GM12891 (cell line): ENCODE measurements around the gene ADAP1.

Experiments
- DNase-seq: peaks from one replicate; pipeline ENCODE4 v3.0.0; 2011; ENCODE audit warnings: low spot score; ENCODE audit not compliant: insufficient read length
- FAIRE-seq: peaks from 2 replicates; lab custom pipeline; 2011; peaks lifted over from hg19 to GRCh38; lab: Jason Lieb, UNC
- PAX5 ChIP-seq: IDR thresholded peaks from 2 replicates; pipeline ENCODE4 v1.6.1; 2011; ENCODE audit warnings: low read length, moderate library complexity, mild to moderate bottlenecking; ENCODE audit not compliant: insufficient read depth, severe bottlenecking
- POLR2A ChIP-seq: IDR thresholded peaks from 2 replicates; pipeline ENCODE4 v1.6.1; 2011; ENCODE audit warnings: low read depth, low read length, control low read depth
- POLR2AphosphoS5 ChIP-seq: IDR thresholded peaks from 2 replicates; pipeline ENCODE4 v1.6.1; 2011; ENCODE audit warnings: low read depth, low read length, control low read depth
- POU2F2 ChIP-seq: IDR thresholded peaks from 2 replicates; pipeline ENCODE4 v1.6.1; 2011; ENCODE audit warnings: low read depth, mild to moderate bottlenecking, control low read depth, low read length, moderate library complexity
- SPI1 ChIP-seq: IDR thresholded peaks from 2 replicates; pipeline ENCODE4 v1.6.1; 2011; ENCODE audit warnings: low read depth, low read length, control low read depth
- TAF1 ChIP-seq: IDR thresholded peaks from 2 replicates; pipeline ENCODE4 v1.6.1; 2011; ENCODE audit warnings: low read depth, low read length, control low read depth

ADAP1 gene

DNA sequence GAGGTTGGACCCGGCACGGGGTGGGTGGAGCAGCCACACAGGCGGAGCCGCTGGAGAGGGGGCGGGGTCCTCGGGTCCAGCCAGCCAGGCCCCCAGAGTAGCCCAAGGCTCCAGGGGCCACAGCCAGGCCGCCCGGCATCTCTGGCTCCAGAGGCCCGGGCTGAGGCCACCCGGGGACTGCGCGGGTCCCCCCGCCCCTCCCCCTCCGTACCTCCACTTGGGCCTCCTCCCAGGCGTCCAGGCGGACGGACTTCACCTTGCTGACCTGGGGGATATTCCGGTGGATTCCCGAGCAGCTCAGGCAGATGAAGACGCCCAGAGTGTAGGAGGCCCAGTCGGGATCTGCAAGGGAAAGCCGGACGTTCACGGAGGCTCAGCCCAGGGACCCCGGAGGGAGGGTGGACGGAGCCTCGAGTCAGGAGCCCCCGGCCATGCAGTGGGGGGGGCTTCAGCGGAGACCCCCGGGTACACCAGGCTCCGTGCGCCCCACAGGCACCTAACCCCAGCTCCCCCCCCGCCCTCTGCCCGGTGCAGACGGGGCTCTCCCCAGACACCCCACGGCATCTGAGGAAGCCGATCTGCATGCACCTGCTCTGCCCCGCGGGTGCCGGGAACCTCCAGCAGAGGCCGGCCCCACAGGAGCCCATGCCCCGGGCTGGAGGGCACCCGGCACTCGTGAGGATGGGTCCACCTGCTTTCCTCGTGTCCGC is 19.2 kb downstream of the ADAP1 start:
- FAIRE-seq (no peak), DNase-seq (no peak)

GRCh38 chr7:934469-935163 is 19.9 kb downstream of the ADAP1 start:
- no peak for DNase-seq
- FAIRE-seq: no peak
- TF ChIP-seq PAX5: no peak
- TF ChIP-seq TAF1: no peak
- TF ChIP-seq POU2F2: no peak
- TF ChIP-seq SPI1: no peak
- no peak for TF ChIP-seq POLR2AphosphoS5
- no peak for TF ChIP-seq POLR2A

More for the DNA sequence above, 19.2 kb downstream of the ADAP1 start:
- TF ChIP-seq POLR2A: no peak
- no peak for TF ChIP-seq POLR2AphosphoS5
- TF ChIP-seq TAF1: no peak
- no peak for TF ChIP-seq POU2F2
- no peak for TF ChIP-seq PAX5
- no peak for TF ChIP-seq SPI1

DNA sequence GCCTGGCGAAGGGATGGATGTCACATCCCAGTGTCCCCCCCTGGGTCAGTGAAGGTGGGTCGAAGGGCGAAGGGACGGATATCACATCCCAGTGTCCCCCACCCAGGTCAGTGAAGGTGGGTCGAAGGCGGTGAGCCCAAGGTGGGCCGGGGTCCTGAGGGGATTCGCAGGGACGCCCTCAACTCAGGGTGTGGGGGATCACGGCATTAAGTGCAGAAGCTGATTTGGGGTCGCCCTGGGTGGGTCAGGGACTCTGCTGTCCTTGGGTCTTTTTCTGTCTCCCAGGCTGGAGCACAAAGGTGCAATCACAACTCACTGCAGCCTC is 21.9 kb downstream of the ADAP1 start:
- TF ChIP-seq SPI1 (no peak), TAF1 (no peak), PAX5 (no peak), POLR2AphosphoS5 (no peak), POU2F2 (no peak), POLR2A (no peak)
- no peak for FAIRE-seq
- no peak for DNase-seq

GRCh38 chr7:931871-932650 is 22.4 kb downstream of the ADAP1 start:
- no peak for FAIRE-seq
- no peak for TF ChIP-seq POLR2A
- TF ChIP-seq PAX5: no peak
- TF ChIP-seq SPI1: no peak
- TF ChIP-seq TAF1: no peak
- no peak for TF ChIP-seq POLR2AphosphoS5
- no peak for TF ChIP-seq POU2F2
- DNase-seq: no peak

DNA sequence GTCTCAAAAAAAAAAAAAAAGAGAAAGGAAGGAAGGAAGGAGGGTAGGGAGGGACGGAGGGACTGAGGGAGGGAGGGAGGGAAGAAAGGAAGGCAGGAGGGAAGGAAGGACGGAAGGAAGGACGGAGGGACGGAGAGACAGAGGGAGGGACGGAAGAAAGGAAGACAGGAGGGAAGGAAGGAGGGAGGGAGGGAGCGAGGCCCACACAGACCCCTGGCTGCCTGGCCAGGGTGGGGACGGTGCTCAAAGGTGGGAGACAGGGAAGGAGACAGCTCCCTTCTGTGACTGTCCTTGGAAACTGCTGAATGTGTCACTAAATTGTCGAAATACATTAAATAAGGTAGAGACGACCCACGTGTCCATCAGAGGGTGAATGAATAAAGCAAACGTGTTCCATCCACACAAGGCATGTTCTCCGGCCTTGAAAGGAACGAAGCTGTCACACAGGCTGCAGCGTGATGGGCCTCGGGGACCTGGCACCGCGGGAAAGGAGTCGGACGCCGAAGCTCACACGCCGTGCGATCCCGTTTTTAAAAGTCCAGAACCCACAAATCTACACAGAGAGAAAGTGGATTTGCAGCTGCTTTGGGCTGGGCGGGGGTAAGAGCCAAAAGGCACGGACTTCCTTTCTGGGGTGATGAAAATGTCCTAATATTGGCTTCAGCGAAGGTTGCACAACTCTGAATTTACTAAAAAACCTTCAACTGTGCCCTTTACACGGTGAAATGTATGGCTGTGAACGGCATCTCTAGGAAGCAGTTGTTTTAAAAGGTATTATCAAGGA is 23.3 kb downstream of the ADAP1 start:
- no peak for FAIRE-seq
- no peak for DNase-seq
- TF ChIP-seq POLR2A: no peak

DNA sequence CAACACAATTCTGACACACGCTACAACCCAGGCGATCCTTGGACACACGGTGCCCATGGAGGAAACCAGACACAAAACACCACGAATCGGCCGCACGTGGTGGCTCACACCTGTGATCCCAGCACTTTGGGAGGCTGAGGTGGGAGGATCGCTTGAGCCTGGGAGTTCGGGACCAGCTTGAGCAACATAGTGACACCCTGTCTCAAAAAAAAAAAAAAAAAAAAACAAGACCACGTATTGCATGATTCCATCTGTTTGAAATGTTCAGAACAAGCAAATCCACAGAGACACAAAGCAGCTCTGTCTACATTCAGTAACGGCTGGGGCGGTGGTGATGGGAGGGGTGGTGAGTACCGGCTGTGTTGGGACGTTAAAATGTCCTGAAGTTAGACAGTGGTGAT is 25.2 kb downstream of the ADAP1 start:
- TF ChIP-seq POLR2AphosphoS5 (no peak), SPI1 (no peak)
- FAIRE-seq: peak; percentile 77
- DNase-seq: no peak

- DNase-seq (no peak), FAIRE-seq (no peak)
- TF ChIP-seq POLR2AphosphoS5 (no peak), POU2F2 (no peak), TAF1 (no peak), SPI1 (no peak), POLR2A (no peak), PAX5 (no peak)
These were observed 27.3 kb downstream of the ADAP1 start for GRCh38 chr7:927031-927671.

DNA sequence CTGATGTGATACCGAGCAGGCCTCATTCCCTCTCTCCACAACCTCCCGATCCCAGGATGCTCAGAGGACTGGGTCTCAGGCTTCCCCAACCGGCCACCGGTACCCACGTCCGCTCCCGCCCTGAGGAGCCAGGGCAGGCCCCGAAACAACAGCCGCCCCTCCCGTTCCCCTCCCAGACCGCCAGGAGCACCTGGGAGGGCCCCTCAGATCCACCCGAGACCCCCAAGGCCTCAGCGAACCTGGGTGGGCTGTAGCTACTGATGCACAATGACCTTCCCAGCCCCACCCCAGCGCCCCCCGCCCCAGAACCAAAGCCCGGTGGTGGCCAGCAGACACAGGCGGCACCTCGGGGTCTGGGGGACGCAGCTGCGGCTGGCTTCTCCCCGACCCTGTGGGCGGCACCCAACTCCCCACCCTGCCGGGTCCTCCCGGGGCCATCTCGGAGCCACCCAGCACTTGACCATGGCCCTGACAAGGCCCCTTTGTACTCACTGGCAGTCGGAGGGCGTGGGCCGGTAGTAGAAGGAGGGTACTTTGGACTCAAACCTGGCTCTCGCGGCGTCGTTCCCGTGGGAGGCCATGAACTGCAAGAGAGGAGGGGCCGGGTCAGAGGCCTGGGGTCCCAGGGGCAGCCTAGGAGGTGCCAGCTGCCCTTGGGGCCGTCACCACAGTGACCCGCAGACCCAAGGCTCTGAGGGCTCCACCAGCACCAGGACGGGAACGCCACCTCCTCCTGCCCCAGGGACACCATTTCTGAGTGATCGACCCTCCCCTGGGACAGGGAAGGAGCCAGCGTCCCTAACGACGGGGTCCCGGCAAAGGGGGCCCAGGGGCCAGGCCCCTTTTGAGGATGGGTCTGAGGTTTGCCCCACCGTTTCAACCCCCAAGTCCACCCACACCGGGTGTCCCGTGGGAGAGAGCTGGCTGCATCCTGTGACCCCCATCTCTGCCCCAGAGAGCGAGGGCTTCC is 28.1 kb downstream of the ADAP1 start:
- no peak for TF ChIP-seq SPI1
- no peak for TF ChIP-seq POLR2AphosphoS5
- TF ChIP-seq TAF1: no peak
- TF ChIP-seq POLR2A: no peak
- no peak for TF ChIP-seq PAX5
- no peak for TF ChIP-seq POU2F2
- FAIRE-seq (no peak), DNase-seq (no peak)
